H9 (cell line): ENCODE measurements around the gene FAT3. TPM values are rescaled to one million over a fixed set of nuclear protein-coding genes. Genes with fewer than 3 reads are reported as not detected.

ENCODE experiments used
- DNase-seq: peaks from one replicate; pipeline ENCODE4 v3.0.0-alpha.2; 2017
- H2AFZ ChIP-seq: one replicate; pipeline ENCODE4 v1.6.1; 2013; ENCODE audit warnings: mild to moderate bottlenecking, low read length, control low read depth, moderate library complexity
- H2AK5ac ChIP-seq: 2 replicates; pipeline ENCODE4 v1.6.1; 2013; ENCODE audit warnings: low read length, control low read depth, mixed read lengths; ENCODE audit not compliant: insufficient read length
- H2BK120ac ChIP-seq: one replicate; pipeline ENCODE4 v1.6.1; 2013; ENCODE audit warnings: low read depth, mild to moderate bottlenecking, low read length, control low read depth, inconsistent platforms; ENCODE audit not compliant: poor library complexity, severe bottlenecking
- H2BK12ac ChIP-seq: 2 replicates; pipeline ENCODE4 v1.6.1; 2013; ENCODE audit warnings: low read length, control low read depth, mixed read lengths, low read depth; ENCODE audit not compliant: insufficient read length
- H2BK15ac ChIP-seq: 2 replicates; pipeline ENCODE4 v1.6.1; 2013; ENCODE audit warnings: low read depth, low read length, control low read depth
- H2BK20ac ChIP-seq: one replicate; pipeline ENCODE4 v1.6.1; 2013; ENCODE audit warnings: low read depth, mild to moderate bottlenecking, low read length, control low read depth, inconsistent platforms; ENCODE audit not compliant: poor library complexity, severe bottlenecking
- H2BK5ac ChIP-seq: 2 replicates; pipeline ENCODE4 v1.6.1; 2013; ENCODE audit warnings: low read length, control low read depth, mixed read lengths; ENCODE audit not compliant: insufficient read length
- H3K14ac ChIP-seq: 2 replicates; pipeline ENCODE4 v1.6.1; 2013; ENCODE audit warnings: low read length, control low read depth; ENCODE audit not compliant: insufficient read depth
- H3K18ac ChIP-seq: 2 replicates; pipeline ENCODE4 v1.6.1; 2013; ENCODE audit warnings: low read depth, mild to moderate bottlenecking, mixed read lengths, low read length, control low read depth; ENCODE audit not compliant: insufficient read length
- H3K23ac ChIP-seq: 2 replicates; pipeline ENCODE4 v1.6.1; 2013; ENCODE audit warnings: low read length, control low read depth, mixed read lengths, low read depth; ENCODE audit not compliant: insufficient read length
- H3K23me2 ChIP-seq: 2 replicates; pipeline ENCODE4 v1.6.1; 2013; ENCODE audit warnings: low read depth, mild to moderate bottlenecking, mixed read lengths, low read length, control low read depth; ENCODE audit not compliant: insufficient read length, poor library complexity, severe bottlenecking
- H3K27ac ChIP-seq: 2 replicates; pipeline ENCODE4 v1.5.1; 2013; ENCODE audit warnings: low read length, control low read depth, mixed read lengths, low read depth; ENCODE audit not compliant: insufficient read length
- H3K27me3 ChIP-seq: 2 replicates; pipeline ENCODE4 v1.6.1; 2013; ENCODE audit warnings: low read length, control low read depth, inconsistent platforms; ENCODE audit not compliant: insufficient read depth
- H3K4ac ChIP-seq: 2 replicates; pipeline ENCODE4 v1.6.1; 2013; ENCODE audit warnings: low read depth, mild to moderate bottlenecking, control low read depth, inconsistent platforms, low read length, moderate library complexity
- H3K4me1 ChIP-seq: 2 replicates; pipeline ENCODE4 v1.6.1; 2013; ENCODE audit warnings: low read length, control low read depth, inconsistent platforms; ENCODE audit not compliant: insufficient read depth
- H3K4me2 ChIP-seq: 2 replicates; pipeline ENCODE4 v1.6.1; 2013; ENCODE audit warnings: low read length, control low read depth, mixed read lengths; ENCODE audit not compliant: insufficient read length, insufficient read depth
- H3K56ac ChIP-seq: 2 replicates; pipeline ENCODE4 v1.6.1; 2013; ENCODE audit warnings: low read depth, mild to moderate bottlenecking, mixed read lengths, low read length, control low read depth; ENCODE audit not compliant: insufficient read length
- H3K79me1 ChIP-seq: 2 replicates; pipeline ENCODE4 v1.6.1; 2013; ENCODE audit warnings: low read depth, mild to moderate bottlenecking, moderate library complexity, low read length, control low read depth, inconsistent platforms; ENCODE audit not compliant: insufficient read depth, poor library complexity, severe bottlenecking
- H3K79me2 ChIP-seq: 2 replicates; pipeline ENCODE4 v1.6.1; 2013; ENCODE audit warnings: low read length, control low read depth, inconsistent platforms; ENCODE audit not compliant: insufficient read depth
- H3K9ac ChIP-seq: 2 replicates; pipeline ENCODE4 v1.6.1; 2013; ENCODE audit warnings: low read length, control low read depth, mixed read lengths; ENCODE audit not compliant: insufficient read length; ENCODE audit errors: extremely low read depth
- H3K9me3 ChIP-seq: one replicate; pipeline ENCODE4 v1.6.1; 2013; ENCODE audit warnings: low read depth, low read length, inconsistent platforms; ENCODE audit not compliant: control insufficient read depth
- H3T11ph ChIP-seq: one replicate; pipeline ENCODE4 v1.6.1; 2013; ENCODE audit warnings: mild to moderate bottlenecking, low read length, control low read depth, inconsistent platforms
- H4K20me1 ChIP-seq: one replicate; pipeline ENCODE4 v1.6.1; 2013; ENCODE audit not compliant: control insufficient read depth, insufficient read length, insufficient read depth
- H4K5ac ChIP-seq: 2 replicates; pipeline ENCODE4 v1.6.1; 2013; ENCODE audit warnings: low read depth, mild to moderate bottlenecking, mixed read lengths, low read length, control low read depth; ENCODE audit not compliant: insufficient read length
- H4K8ac ChIP-seq: replicated peaks from 2 replicates; pipeline ENCODE4 v1.6.1; 2013; ENCODE audit warnings: low read length, control low read depth, mixed read lengths, low read depth; ENCODE audit not compliant: insufficient read length
- H4K91ac ChIP-seq: 2 replicates; pipeline ENCODE4 v1.6.1; 2013; ENCODE audit warnings: low read depth, mild to moderate bottlenecking, moderate library complexity, mixed read lengths, low read length, control low read depth; ENCODE audit not compliant: insufficient read length
- H3K27ac Mint-ChIP-seq, 3 experiments: 2 replicates in 2 of 3; 3 replicates in 1 of 3; pipeline ENCODE4 v1.8.0; 2020 to 2021; ENCODE audit warnings: mixed read lengths in 3 of 3, mild to moderate bottlenecking in 1 of 3, moderate library complexity in 1 of 3
- H3K27me3 Mint-ChIP-seq: 2 replicates; pipeline ENCODE4 v1.8.0; 2021; ENCODE audit warnings: low read depth, mild to moderate bottlenecking, moderate library complexity, mixed read lengths
- H3K36me3 Mint-ChIP-seq, 3 experiments: 2 replicates in 2 of 3; 3 replicates in 1 of 3; pipeline ENCODE4 v1.8.0; 2020 to 2021; ENCODE audit warnings: low read depth in 3 of 3, mixed read lengths in 3 of 3; ENCODE audit not compliant: insufficient read depth in 1 of 3
- H3K4me1 Mint-ChIP-seq, 2 experiments: 2 replicates each; pipeline ENCODE4 v1.8.0; 2020; ENCODE audit warnings: mixed read lengths in 2 of 2
- H3K4me3 Mint-ChIP-seq, 2 experiments: 2 replicates in 1 of 2; 3 replicates in 1 of 2; pipeline ENCODE4 v1.8.0; 2020 to 2021; ENCODE audit warnings: mild to moderate bottlenecking in 2 of 2, mixed read lengths in 2 of 2, moderate library complexity in 1 of 2
- H3K9me3 Mint-ChIP-seq, 2 experiments: 2 replicates in 1 of 2; 3 replicates in 1 of 2; pipeline ENCODE4 v1.8.0; 2020; ENCODE audit warnings: mild to moderate bottlenecking in 2 of 2, mixed read lengths in 2 of 2, moderate library complexity in 1 of 2
- CTCF ChIP-seq: fragments of 200-600 bp; sonication (generic); conservative IDR thresholded peaks from 3 replicates; pipeline ENCODE4 v1.8.0; 2021; ENCODE audit warnings: antibody characterized with exemption, mild to moderate bottlenecking
- WGBS: extraction: QIAGEN DNeasy Blood & Tissue Kit; methylation state at CpG from one replicate; pipeline ENCODE4 v1.1.7; 2013; ENCODE audit warnings: missing lambda C conversion rate, low lambda C conversion rate, mixed read lengths; ENCODE audit not compliant: insufficient read length; ENCODE audit errors: extremely low coverage; 5-methylcytosine and 5-hydroxymethylcytosine counted together
- total RNA-seq: library from RNA; stranded (reverse); gene quantifications from 2 replicates; pipeline ENCODE4 v1.2.1, GENCODE V29; 2021

The FAT3 gene
- total RNA-seq, 1 experiment from 2014 or later: 19.1 TPM

GRCh38 chr11:92211576-92212167 is 12.9 kb upstream of the FAT3 start:
- Histone ChIP-seq H3K9ac (no peak overlapping the region), H2AFZ (no peak overlapping the region), H2AK5ac (no peak overlapping the region), H3K9me3 (no peaks in the 10 kb centered on the region), H2BK12ac (no peak overlapping the region), H4K91ac (no peak overlapping the region), H3K4ac (no peak overlapping the region), H2BK5ac (no peak overlapping the region), H3K4me2 (no peak overlapping the region), H4K8ac (no peak overlapping the region), H3K27ac (no peak overlapping the region), H3K4me1 (peaks cover 8% of the 10 kb centered on the region), H3K27me3 (no peaks in the 10 kb centered on the region), H3K18ac (no peak overlapping the region), H2BK120ac (no peak overlapping the region), H3T11ph (no peak overlapping the region), H2BK15ac (no peak overlapping the region), H4K20me1 (no peaks in the 10 kb centered on the region), H3K56ac (no peak overlapping the region), H3K23me2 (no peaks in the 10 kb centered on the region), H2BK20ac (no peak overlapping the region), H3K79me1 (no peaks in the 10 kb centered on the region), H3K14ac (no peak overlapping the region), H3K23ac (no peak overlapping the region), H3K79me2 (no peaks in the 10 kb centered on the region), H4K5ac (no peak overlapping the region)
- H3K4me3 Mint-ChIP-seq: no peak overlapping the region
- TF ChIP-seq CTCF: peak; percentile 64
- H3K27ac Mint-ChIP-seq: 0 out of 7 replicates have a peak overlapping the region, but pooled peaks of 1 of the 3 experiments have one; percentile 2
- no peaks in the 10 kb centered on the region for H3K27me3 Mint-ChIP-seq
- DNase-seq: peak; percentile 62
- H3K9me3 Mint-ChIP-seq: no peaks in the 10 kb centered on the region
- no CpG with 5 or more reads among the region's 5 CpGs for WGBS
- H3K4me1 Mint-ChIP-seq: peaks cover 33 to 38% of the 10 kb centered on the region in 2 experiments
- no peaks in the 10 kb centered on the region for H3K36me3 Mint-ChIP-seq
